ENCODE data around the gene TXLNB. TPM values are rescaled to one million over a fixed set of nuclear protein-coding genes. Genes with fewer than 3 reads are reported as not detected.

The TXLNB gene
- total RNA-seq, 1 experiment from 2014 or later, result 0.07 TPM

- CTCF ChIA-PET, result no interaction called here
- intact Hi-C loops (cut with micrococcal nuclease; ENCODE audit: unreplicated experiment), result no loop called here
- BruUV-seq (replicated peaks), result no TSS peak
Measured at GRCh38 chr6:139330826-139331500, 39.2 kb upstream of the TXLNB start.

DNA sequence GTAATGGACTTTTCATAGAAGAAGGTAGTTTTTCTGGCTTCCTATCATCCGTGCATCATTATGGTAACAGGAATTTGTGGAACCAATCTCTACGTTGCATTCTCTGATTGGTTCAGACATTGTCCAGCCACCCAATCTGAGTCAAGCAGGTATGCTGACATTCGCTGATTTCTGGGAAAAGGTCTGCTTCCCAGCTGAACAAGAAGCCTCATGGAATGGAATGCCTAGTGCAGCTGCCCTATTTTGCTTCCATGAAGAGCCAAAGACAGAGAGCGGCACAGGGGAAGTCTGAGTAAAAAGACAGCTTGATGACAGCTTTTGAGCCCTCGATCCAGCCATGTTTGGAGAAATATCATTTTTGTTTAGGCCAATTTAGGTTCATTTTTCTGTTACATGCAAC is 38.5 kb upstream of the TXLNB start:
- no peaks in the 10 kb centered on the region for H3K4me1 Mint-ChIP-seq (ENCODE audit: low read depth, unreplicated experiment)
- no peak for DNase-seq
- CTCF ChIA-PET, result no interaction called here
- H3K4me3 Mint-ChIP-seq (ENCODE audit: low read depth, unreplicated experiment), result no peak overlapping the region
- H3K27ac Mint-ChIP-seq (ENCODE audit: unreplicated experiment), result no peak overlapping the region
- TF ChIP-seq, protein P1, sequence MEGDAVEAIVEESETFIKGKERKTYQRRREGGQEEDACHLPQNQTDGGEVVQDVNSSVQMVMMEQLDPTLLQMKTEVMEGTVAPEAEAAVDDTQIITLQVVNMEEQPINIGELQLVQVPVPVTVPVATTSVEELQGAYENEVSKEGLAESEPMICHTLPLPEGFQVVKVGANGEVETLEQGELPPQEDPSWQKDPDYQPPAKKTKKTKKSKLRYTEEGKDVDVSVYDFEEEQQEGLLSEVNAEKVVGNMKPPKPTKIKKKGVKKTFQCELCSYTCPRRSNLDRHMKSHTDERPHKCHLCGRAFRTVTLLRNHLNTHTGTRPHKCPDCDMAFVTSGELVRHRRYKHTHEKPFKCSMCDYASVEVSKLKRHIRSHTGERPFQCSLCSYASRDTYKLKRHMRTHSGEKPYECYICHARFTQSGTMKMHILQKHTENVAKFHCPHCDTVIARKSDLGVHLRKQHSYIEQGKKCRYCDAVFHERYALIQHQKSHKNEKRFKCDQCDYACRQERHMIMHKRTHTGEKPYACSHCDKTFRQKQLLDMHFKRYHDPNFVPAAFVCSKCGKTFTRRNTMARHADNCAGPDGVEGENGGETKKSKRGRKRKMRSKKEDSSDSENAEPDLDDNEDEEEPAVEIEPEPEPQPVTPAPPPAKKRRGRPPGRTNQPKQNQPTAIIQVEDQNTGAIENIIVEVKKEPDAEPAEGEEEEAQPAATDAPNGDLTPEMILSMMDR (IDR thresholded peaks at IDR 0.05; ENCODE audit: unreplicated experiment), result no peak
- intact Hi-C loops (cut with micrococcal nuclease; ENCODE audit: unreplicated experiment), result no loop called here
- BruUV-seq (replicated peaks), result no TSS peak
- no peaks in the 10 kb centered on the region for H3K9me3 Mint-ChIP-seq (ENCODE audit: low read depth, unreplicated experiment)
- no peaks in the 10 kb centered on the region for H3K36me3 Mint-ChIP-seq (ENCODE audit: insufficient read depth, unreplicated experiment)
- H3K27me3 Mint-ChIP-seq (ENCODE audit: unreplicated experiment), result no peaks in the 10 kb centered on the region

More at GRCh38 chr6:139330826-139331500, 39.2 kb upstream of the TXLNB start:
- Mint-ChIP-seq H3K27me3 (ENCODE audit: unreplicated experiment) (no peaks in the 10 kb centered on the region), H3K4me3 (ENCODE audit: low read depth, unreplicated experiment) (no peak overlapping the region), H3K27ac (ENCODE audit: unreplicated experiment) (no peak overlapping the region), H3K36me3 (ENCODE audit: insufficient read depth, unreplicated experiment) (no peaks in the 10 kb centered on the region), H3K9me3 (ENCODE audit: low read depth, unreplicated experiment) (no peaks in the 10 kb centered on the region), H3K4me1 (ENCODE audit: low read depth, unreplicated experiment) (no peaks in the 10 kb centered on the region)
- TF ChIP-seq, protein P1 (IDR thresholded peaks at IDR 0.05; ENCODE audit: unreplicated experiment), result no peak
- DNase-seq, result no peak

DNA sequence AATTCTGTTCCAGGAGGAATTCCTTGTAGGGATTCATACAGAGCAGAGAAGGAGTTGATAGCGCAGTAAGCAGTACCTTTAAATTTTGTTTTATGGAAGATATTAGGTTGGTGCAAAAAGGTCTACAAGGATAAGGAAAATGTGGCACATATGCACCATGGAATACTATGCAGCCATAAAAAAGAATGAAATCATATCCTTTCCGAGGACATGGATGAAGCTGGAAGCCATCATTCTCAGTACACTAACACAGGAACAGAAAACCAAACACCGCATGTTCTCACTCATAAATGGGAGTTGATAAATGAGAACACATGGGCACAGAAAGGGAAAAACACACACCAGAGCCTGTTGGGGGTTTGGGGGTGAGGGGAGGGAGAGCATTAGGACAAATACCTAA is 37.4 kb upstream of the TXLNB start:
- CTCF ChIA-PET, result no interaction called here
- no peaks in the 10 kb centered on the region for H3K9me3 Mint-ChIP-seq (ENCODE audit: low read depth, unreplicated experiment)
- no peaks in the 10 kb centered on the region for H3K27me3 Mint-ChIP-seq (ENCODE audit: unreplicated experiment)
- H3K4me1 Mint-ChIP-seq (ENCODE audit: low read depth, unreplicated experiment), result no peaks in the 10 kb centered on the region
- no peak overlapping the region for H3K27ac Mint-ChIP-seq (ENCODE audit: unreplicated experiment)
- no peaks in the 10 kb centered on the region for H3K36me3 Mint-ChIP-seq (ENCODE audit: insufficient read depth, unreplicated experiment)
- intact Hi-C loops (cut with micrococcal nuclease; ENCODE audit: unreplicated experiment), result no loop called here
- TF ChIP-seq, protein P1 (IDR thresholded peaks at IDR 0.05; ENCODE audit: unreplicated experiment), result no peak
- no TSS peak for BruUV-seq (replicated peaks)
- DNase-seq, result no peak
- H3K4me3 Mint-ChIP-seq (ENCODE audit: low read depth, unreplicated experiment), result no peak overlapping the region

DNA sequence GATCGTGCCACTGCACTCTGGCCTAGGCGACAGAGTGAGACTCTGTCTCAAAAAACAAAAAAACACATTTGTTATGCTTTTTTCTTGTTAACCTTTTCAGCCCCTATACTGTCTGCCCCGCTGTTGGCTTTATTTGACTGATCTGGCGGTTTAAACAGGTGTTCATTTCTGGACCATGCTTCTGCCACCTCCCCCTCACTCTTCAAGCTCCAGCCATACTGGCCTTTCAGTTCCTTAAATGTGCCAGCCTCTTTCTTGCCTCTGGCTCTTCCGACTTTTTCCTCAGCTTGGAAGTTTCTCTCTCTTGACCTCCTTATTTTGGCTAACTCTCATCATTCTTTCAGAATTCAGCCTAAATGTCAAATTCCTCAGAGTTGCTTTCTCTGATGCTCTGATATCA is 35.2 kb upstream of the TXLNB start:
- no TSS peak for BruUV-seq (replicated peaks)
- no peaks in the 10 kb centered on the region for H3K27me3 Mint-ChIP-seq (ENCODE audit: unreplicated experiment)
- CTCF ChIA-PET, result no interaction called here
- no peaks in the 10 kb centered on the region for H3K36me3 Mint-ChIP-seq (ENCODE audit: insufficient read depth, unreplicated experiment)
- no peaks in the 10 kb centered on the region for H3K9me3 Mint-ChIP-seq (ENCODE audit: low read depth, unreplicated experiment)
- TF ChIP-seq, protein P1 (IDR thresholded peaks at IDR 0.05; ENCODE audit: unreplicated experiment), result no peak
- H3K4me3 Mint-ChIP-seq (ENCODE audit: low read depth, unreplicated experiment), result no peak overlapping the region
- no peaks in the 10 kb centered on the region for H3K4me1 Mint-ChIP-seq (ENCODE audit: low read depth, unreplicated experiment)
- DNase-seq, result no peak
- intact Hi-C loops (cut with micrococcal nuclease; ENCODE audit: unreplicated experiment), result no loop called here
- H3K27ac Mint-ChIP-seq (ENCODE audit: unreplicated experiment), result no peak overlapping the region
